HG02623 (cell line): ENCODE data around the gene KANK2.

ENCODE experiments used
- ATAC-seq: cut with Tn5 transposase; IDR thresholded peaks from one replicate; pipeline ENCODE4 v1.9.1; 2021; ENCODE audit warnings: moderate library complexity; ENCODE audit not compliant: unreplicated experiment

The KANK2 gene

GRCh38 chr19:11226716-11227166, 29.4 kb upstream of the KANK2 start:
- ATAC-seq = no peak

- ATAC-seq = no peak
Measured at GRCh38 chr19:11225815-11226214, 28.5 kb upstream of the KANK2 start.

- no peak for ATAC-seq
Measured at GRCh38 chr19:11225172-11225571, 27.8 kb upstream of the KANK2 start.

GRCh38 chr19:11224429-11224828, 27.1 kb upstream of the KANK2 start:
- ATAC-seq = no peak

GRCh38 chr19:11223200-11223599, 25.9 kb upstream of the KANK2 start:
- no peak for ATAC-seq

- ATAC-seq = no peak
Measured at GRCh38 chr19:11221082-11221598, 23.8 kb upstream of the KANK2 start.

- ATAC-seq = no peak
Measured at GRCh38 chr19:11214387-11214786, 17.0 kb upstream of the KANK2 start.

GRCh38 chr19:11210656-11210928, 13.2 kb upstream of the KANK2 start:
- no peak for ATAC-seq

GRCh38 chr19:11209839-11210655, 12.7 kb upstream of the KANK2 start:
- no peak for ATAC-seq

- ATAC-seq = no peak
Measured at GRCh38 chr19:11208561-11209471, 11.5 kb upstream of the KANK2 start.

GRCh38 chr19:11205939-11206570, 8.7 kb upstream of the KANK2 start:
- ATAC-seq = no peak

GRCh38 chr19:11204943-11205349, 7.6 kb upstream of the KANK2 start:
- no peak for ATAC-seq

- no peak for ATAC-seq
Measured at GRCh38 chr19:11204076-11204602, 6.8 kb upstream of the KANK2 start.

GRCh38 chr19:11203194-11204075, 6.1 kb upstream of the KANK2 start:
- ATAC-seq = no peak

GRCh38 chr19:11202488-11203193, 5.3 kb upstream of the KANK2 start:
- no peak for ATAC-seq

GRCh38 chr19:11201791-11202190, 4.4 kb upstream of the KANK2 start:
- no peak for ATAC-seq

- no peak for ATAC-seq
Measured at GRCh38 chr19:11200931-11201330, 3.6 kb upstream of the KANK2 start.

- ATAC-seq = no peak
Measured at GRCh38 chr19:11200015-11200574, 2.8 kb upstream of the KANK2 start.

- ATAC-seq = no peak
Measured at GRCh38 chr19:11199517-11199916, 2.2 kb upstream of the KANK2 start.
